ENCODE data around the gene C16orf92. TPM values are rescaled to one million over a fixed set of nuclear protein-coding genes. Genes with fewer than 3 reads are reported as not detected.

C16orf92 gene
- total RNA-seq, 1 experiment from 2014 or later = not detected

DNA sequence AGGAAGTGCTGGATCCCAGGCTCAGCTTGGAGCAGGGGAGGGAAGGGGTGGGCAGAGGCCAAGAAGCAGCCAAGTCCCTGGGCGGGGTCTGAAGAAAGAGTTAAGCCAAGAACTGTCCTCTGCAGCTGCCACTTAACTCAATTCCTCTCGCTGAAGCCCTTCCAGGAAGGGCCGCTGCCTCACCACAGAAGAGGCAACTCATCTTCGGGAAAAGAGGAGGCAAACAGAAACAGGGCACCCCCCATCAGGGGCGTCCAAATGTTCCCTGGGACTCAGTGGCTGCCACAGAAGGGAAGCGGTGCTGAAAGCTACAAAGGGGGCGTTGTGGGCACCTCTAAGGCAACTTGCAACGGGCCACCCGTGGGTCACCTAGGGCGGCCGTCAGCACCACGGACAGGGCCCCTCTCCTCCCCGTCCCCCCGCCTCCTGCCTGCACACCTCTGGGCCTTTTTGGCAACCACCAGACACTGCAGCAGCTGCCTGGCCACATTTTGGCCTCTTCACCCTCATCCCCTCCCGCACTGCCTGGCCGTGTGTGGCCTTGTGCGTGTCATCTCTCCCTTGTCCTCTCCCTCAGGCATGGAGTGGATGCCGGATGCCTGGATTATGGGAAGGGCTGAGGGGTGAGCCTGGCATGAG lies 5.6 kb downstream of the C16orf92 start (continued):
- TF ChIP-seq TEAD4 (CRISPR knock-in tag; IDR thresholded peaks at IDR 0.05) (peak; percentile 82; the same call in 1 of the 2 replicates), FOXK1 (CRISPR knock-in tag; IDR thresholded peaks at IDR 0.05) (0 out of 2 replicates have a peak, but pooled peaks have one; percentile 60), FOXP1 (CRISPR knock-in tag; IDR thresholded peaks at IDR 0.05; ENCODE audit: borderline replicate concordance) (peak; percentile 85; the same call in 1 of the 2 replicates), NR1H2 (CRISPR knock-in tag; IDR thresholded peaks at IDR 0.05) (no peak), MXD4 (CRISPR knock-in tag; IDR thresholded peaks at IDR 0.05; ENCODE audit: borderline replicate concordance) (no peak), KAT7 (CRISPR knock-in tag; IDR thresholded peaks at IDR 0.05; ENCODE audit: borderline replicate concordance) (no peak), GABPB1 (CRISPR knock-in tag; IDR thresholded peaks at IDR 0.05) (no peak), RELA (CRISPR knock-in tag; IDR thresholded peaks at IDR 0.05; ENCODE audit: borderline replicate concordance) (peak; percentile 25; the same call in 1 of the 2 replicates), ZNF263 (CRISPR knock-in tag; IDR thresholded peaks at IDR 0.05; ENCODE audit: low read depth) (no peak; the same call in 1 of the 2 replicates), ATF1 (CRISPR knock-in tag; IDR thresholded peaks at IDR 0.05) (no peak), SMAD4 (CRISPR knock-in tag; IDR thresholded peaks at IDR 0.05) (0 out of 2 replicates have a peak, but pooled peaks have one; percentile 28), ZNF423 (CRISPR knock-in tag; IDR thresholded peaks at IDR 0.05) (0 out of 2 replicates have a peak, but pooled peaks have one; percentile 25), SOX15 (CRISPR knock-in tag; IDR thresholded peaks at IDR 0.05) (no peak), ETV6 (CRISPR knock-in tag; IDR thresholded peaks at IDR 0.05) (no peak), PRRX2 (CRISPR knock-in tag; IDR thresholded peaks at IDR 0.05) (no peak)
- TF ChIP-seq, protein P1, sequence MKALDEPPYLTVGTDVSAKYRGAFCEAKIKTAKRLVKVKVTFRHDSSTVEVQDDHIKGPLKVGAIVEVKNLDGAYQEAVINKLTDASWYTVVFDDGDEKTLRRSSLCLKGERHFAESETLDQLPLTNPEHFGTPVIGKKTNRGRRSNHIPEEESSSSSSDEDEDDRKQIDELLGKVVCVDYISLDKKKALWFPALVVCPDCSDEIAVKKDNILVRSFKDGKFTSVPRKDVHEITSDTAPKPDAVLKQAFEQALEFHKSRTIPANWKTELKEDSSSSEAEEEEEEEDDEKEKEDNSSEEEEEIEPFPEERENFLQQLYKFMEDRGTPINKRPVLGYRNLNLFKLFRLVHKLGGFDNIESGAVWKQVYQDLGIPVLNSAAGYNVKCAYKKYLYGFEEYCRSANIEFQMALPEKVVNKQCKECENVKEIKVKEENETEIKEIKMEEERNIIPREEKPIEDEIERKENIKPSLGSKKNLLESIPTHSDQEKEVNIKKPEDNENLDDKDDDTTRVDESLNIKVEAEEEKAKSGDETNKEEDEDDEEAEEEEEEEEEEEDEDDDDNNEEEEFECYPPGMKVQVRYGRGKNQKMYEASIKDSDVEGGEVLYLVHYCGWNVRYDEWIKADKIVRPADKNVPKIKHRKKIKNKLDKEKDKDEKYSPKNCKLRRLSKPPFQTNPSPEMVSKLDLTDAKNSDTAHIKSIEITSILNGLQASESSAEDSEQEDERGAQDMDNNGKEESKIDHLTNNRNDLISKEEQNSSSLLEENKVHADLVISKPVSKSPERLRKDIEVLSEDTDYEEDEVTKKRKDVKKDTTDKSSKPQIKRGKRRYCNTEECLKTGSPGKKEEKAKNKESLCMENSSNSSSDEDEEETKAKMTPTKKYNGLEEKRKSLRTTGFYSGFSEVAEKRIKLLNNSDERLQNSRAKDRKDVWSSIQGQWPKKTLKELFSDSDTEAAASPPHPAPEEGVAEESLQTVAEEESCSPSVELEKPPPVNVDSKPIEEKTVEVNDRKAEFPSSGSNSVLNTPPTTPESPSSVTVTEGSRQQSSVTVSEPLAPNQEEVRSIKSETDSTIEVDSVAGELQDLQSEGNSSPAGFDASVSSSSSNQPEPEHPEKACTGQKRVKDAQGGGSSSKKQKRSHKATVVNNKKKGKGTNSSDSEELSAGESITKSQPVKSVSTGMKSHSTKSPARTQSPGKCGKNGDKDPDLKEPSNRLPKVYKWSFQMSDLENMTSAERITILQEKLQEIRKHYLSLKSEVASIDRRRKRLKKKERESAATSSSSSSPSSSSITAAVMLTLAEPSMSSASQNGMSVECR (CRISPR knock-in tag; IDR thresholded peaks at IDR 0.05; ENCODE audit: borderline replicate concordance) = peak; percentile 90; the same call in 1 of the 2 replicates
- TF ChIP-seq, protein P2, sequence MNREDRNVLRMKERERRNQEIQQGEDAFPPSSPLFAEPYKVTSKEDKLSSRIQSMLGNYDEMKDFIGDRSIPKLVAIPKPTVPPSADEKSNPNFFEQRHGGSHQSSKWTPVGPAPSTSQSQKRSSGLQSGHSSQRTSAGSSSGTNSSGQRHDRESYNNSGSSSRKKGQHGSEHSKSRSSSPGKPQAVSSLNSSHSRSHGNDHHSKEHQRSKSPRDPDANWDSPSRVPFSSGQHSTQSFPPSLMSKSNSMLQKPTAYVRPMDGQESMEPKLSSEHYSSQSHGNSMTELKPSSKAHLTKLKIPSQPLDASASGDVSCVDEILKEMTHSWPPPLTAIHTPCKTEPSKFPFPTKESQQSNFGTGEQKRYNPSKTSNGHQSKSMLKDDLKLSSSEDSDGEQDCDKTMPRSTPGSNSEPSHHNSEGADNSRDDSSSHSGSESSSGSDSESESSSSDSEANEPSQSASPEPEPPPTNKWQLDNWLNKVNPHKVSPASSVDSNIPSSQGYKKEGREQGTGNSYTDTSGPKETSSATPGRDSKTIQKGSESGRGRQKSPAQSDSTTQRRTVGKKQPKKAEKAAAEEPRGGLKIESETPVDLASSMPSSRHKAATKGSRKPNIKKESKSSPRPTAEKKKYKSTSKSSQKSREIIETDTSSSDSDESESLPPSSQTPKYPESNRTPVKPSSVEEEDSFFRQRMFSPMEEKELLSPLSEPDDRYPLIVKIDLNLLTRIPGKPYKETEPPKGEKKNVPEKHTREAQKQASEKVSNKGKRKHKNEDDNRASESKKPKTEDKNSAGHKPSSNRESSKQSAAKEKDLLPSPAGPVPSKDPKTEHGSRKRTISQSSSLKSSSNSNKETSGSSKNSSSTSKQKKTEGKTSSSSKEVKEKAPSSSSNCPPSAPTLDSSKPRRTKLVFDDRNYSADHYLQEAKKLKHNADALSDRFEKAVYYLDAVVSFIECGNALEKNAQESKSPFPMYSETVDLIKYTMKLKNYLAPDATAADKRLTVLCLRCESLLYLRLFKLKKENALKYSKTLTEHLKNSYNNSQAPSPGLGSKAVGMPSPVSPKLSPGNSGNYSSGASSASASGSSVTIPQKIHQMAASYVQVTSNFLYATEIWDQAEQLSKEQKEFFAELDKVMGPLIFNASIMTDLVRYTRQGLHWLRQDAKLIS (CRISPR knock-in tag; IDR thresholded peaks at IDR 0.05; ENCODE audit: borderline replicate concordance) = no peak
- TF ChIP-seq, protein P3, sequence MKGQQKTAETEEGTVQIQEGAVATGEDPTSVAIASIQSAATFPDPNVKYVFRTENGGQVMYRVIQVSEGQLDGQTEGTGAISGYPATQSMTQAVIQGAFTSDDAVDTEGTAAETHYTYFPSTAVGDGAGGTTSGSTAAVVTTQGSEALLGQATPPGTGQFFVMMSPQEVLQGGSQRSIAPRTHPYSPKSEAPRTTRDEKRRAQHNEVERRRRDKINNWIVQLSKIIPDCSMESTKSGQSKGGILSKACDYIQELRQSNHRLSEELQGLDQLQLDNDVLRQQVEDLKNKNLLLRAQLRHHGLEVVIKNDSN (CRISPR knock-in tag; IDR thresholded peaks at IDR 0.05) = peak; percentile 63; the same call in 1 of the 2 replicates
- TF ChIP-seq, protein P4, sequence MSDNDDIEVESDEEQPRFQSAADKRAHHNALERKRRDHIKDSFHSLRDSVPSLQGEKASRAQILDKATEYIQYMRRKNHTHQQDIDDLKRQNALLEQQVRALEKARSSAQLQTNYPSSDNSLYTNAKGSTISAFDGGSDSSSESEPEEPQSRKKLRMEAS (CRISPR knock-in tag; IDR thresholded peaks at IDR 0.05) = peak; percentile 44; the same call in 1 of the 2 replicates
- TF ChIP-seq, protein P5, sequence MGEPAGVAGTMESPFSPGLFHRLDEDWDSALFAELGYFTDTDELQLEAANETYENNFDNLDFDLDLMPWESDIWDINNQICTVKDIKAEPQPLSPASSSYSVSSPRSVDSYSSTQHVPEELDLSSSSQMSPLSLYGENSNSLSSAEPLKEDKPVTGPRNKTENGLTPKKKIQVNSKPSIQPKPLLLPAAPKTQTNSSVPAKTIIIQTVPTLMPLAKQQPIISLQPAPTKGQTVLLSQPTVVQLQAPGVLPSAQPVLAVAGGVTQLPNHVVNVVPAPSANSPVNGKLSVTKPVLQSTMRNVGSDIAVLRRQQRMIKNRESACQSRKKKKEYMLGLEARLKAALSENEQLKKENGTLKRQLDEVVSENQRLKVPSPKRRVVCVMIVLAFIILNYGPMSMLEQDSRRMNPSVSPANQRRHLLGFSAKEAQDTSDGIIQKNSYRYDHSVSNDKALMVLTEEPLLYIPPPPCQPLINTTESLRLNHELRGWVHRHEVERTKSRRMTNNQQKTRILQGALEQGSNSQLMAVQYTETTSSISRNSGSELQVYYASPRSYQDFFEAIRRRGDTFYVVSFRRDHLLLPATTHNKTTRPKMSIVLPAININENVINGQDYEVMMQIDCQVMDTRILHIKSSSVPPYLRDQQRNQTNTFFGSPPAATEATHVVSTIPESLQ (CRISPR knock-in tag; IDR thresholded peaks at IDR 0.05) = no peak
- TF ChIP-seq, protein P6, sequence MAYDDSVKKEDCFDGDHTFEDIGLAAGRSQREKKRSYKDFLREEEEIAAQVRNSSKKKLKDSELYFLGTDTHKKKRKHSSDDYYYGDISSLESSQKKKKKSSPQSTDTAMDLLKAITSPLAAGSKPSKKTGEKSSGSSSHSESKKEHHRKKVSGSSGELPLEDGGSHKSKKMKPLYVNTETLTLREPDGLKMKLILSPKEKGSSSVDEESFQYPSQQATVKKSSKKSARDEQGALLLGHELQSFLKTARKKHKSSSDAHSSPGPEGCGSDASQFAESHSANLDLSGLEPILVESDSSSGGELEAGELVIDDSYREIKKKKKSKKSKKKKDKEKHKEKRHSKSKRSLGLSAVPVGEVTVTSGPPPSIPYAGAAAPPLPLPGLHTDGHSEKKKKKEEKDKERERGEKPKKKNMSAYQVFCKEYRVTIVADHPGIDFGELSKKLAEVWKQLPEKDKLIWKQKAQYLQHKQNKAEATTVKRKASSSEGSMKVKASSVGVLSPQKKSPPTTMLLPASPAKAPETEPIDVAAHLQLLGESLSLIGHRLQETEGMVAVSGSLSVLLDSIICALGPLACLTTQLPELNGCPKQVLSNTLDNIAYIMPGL (CRISPR knock-in tag; IDR thresholded peaks at IDR 0.05) = no peak
- TF ChIP-seq, protein P7, sequence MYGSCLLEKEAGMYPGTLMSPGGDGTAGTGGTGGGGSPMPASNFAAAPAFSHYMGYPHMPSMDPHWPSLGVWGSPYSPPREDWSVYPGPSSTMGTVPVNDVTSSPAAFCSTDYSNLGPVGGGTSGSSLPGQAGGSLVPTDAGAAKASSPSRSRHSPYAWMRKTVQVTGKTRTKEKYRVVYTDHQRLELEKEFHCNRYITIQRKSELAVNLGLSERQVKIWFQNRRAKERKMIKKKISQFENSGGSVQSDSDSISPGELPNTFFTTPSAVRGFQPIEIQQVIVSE (CRISPR knock-in tag; IDR thresholded peaks at IDR 0.05; ENCODE audit: borderline replicate concordance) = no peak
- TF ChIP-seq, protein P8, sequence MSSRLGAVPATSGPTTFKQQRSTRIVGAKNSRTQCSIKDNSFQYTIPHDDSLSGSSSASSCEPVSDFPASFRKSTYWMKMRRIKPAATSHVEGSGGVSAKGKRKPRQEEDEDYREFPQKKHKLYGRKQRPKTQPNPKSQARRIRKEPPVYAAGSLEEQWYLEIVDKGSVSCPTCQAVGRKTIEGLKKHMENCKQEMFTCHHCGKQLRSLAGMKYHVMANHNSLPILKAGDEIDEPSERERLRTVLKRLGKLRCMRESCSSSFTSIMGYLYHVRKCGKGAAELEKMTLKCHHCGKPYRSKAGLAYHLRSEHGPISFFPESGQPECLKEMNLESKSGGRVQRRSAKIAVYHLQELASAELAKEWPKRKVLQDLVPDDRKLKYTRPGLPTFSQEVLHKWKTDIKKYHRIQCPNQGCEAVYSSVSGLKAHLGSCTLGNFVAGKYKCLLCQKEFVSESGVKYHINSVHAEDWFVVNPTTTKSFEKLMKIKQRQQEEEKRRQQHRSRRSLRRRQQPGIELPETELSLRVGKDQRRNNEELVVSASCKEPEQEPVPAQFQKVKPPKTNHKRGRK (CRISPR knock-in tag; IDR thresholded peaks at IDR 0.05; ENCODE audit: borderline replicate concordance) = no peak
